ENCODE results near the gene ASB7.

Gene ASB7

GRCh38 chr15:100689131-100689899 lies 86.9 kb downstream of the ASB7 start:
- Histone ChIP-seq H3F3A (ENCODE audit: insufficient read depth, low read length) (no peaks in the 10 kb centered on the region), H3K27ac (ENCODE audit: low read length) (no peak overlapping the region), H2AFZ (ENCODE audit: low read length) (no peak overlapping the region)

GRCh38 chr15:100690032-100690794 lies 87.8 kb downstream of the ASB7 start:
- TF ChIP-seq EZH2phosphoT487 (IDR thresholded peaks at IDR 0.05; ENCODE audit: low read length) (no peak), CTCF (IDR thresholded peaks at IDR 0.05; ENCODE audit: low read length) (no peak), EZH2 (optimal IDR thresholded peaks at IDR 0.05; ENCODE audit: low read depth, low read length) (no peak)
- no peak overlapping the region for H3K9ac ChIP-seq (ENCODE audit: low read length)
- no peak overlapping the region for H3K4me3 ChIP-seq (ENCODE audit: low read length)
- DNase-seq: no peak
- H3K79me2 ChIP-seq (ENCODE audit: low read length): no peaks in the 10 kb centered on the region
- no peaks in the 10 kb centered on the region for H4K20me1 ChIP-seq (ENCODE audit: insufficient read depth, low read length)
- no peak overlapping the region for H3K27ac ChIP-seq (ENCODE audit: low read length)
- H3K9me2 ChIP-seq (replicated peaks; ENCODE audit: insufficient read depth, low read length): no peaks in the 10 kb centered on the region
- H2AFZ ChIP-seq (ENCODE audit: low read length): no peak overlapping the region
- H3F3A ChIP-seq (ENCODE audit: insufficient read depth, low read length): no peaks in the 10 kb centered on the region
- H3K27me3 ChIP-seq (replicated peaks; ENCODE audit: insufficient read depth, low read length): no peaks in the 10 kb centered on the region; the same call in none of the 2 replicates
- no peak overlapping the region for H3K4me2 ChIP-seq (ENCODE audit: low read depth, low read length)
- H3K36me3 ChIP-seq (replicated peaks; ENCODE audit: insufficient read depth, low read length): no peaks in the 10 kb centered on the region
- no peaks in the 10 kb centered on the region for H3K4me1 ChIP-seq (ENCODE audit: low read length)
- no peaks in the 10 kb centered on the region for H3K9me3 ChIP-seq (replicated peaks; ENCODE audit: insufficient read depth, low read length)

More at GRCh38 chr15:100689131-100689899, 86.9 kb downstream of the ASB7 start:
- no peaks in the 10 kb centered on the region for H3K36me3 ChIP-seq (replicated peaks; ENCODE audit: insufficient read depth, low read length)
- no peaks in the 10 kb centered on the region for H3K4me1 ChIP-seq (ENCODE audit: low read length)
- H3K79me2 ChIP-seq (ENCODE audit: low read length): no peaks in the 10 kb centered on the region
- no peaks in the 10 kb centered on the region; the same call in none of the 2 replicates for H3K27me3 ChIP-seq (replicated peaks; ENCODE audit: insufficient read depth, low read length)
- no peak for DNase-seq
- no peaks in the 10 kb centered on the region for H3K9me2 ChIP-seq (replicated peaks; ENCODE audit: insufficient read depth, low read length)
- no peak overlapping the region for H3K4me3 ChIP-seq (ENCODE audit: low read length)
- no peak for TF ChIP-seq EZH2phosphoT487 (IDR thresholded peaks at IDR 0.05; ENCODE audit: low read length)
- TF ChIP-seq CTCF (IDR thresholded peaks at IDR 0.05; ENCODE audit: low read length): no peak
- TF ChIP-seq EZH2 (optimal IDR thresholded peaks at IDR 0.05; ENCODE audit: low read depth, low read length): no peak
- H3K4me2 ChIP-seq (ENCODE audit: low read depth, low read length): no peak overlapping the region
- no peaks in the 10 kb centered on the region for H3K9me3 ChIP-seq (replicated peaks; ENCODE audit: insufficient read depth, low read length)
- no peak overlapping the region for H3K9ac ChIP-seq (ENCODE audit: low read length)
- no peaks in the 10 kb centered on the region for H4K20me1 ChIP-seq (ENCODE audit: insufficient read depth, low read length)

- Histone ChIP-seq H3K4me3 (ENCODE audit: low read length) (no peak overlapping the region), H3K9me2 (replicated peaks; ENCODE audit: insufficient read depth, low read length) (no peaks in the 10 kb centered on the region), H3K27me3 (replicated peaks; ENCODE audit: insufficient read depth, low read length) (no peaks in the 10 kb centered on the region; the same call in none of the 2 replicates), H2AFZ (ENCODE audit: low read length) (no peak overlapping the region), H3K79me2 (ENCODE audit: low read length) (no peaks in the 10 kb centered on the region), H3K4me1 (ENCODE audit: low read length) (no peaks in the 10 kb centered on the region), H3K9me3 (replicated peaks; ENCODE audit: insufficient read depth, low read length) (no peaks in the 10 kb centered on the region), H4K20me1 (ENCODE audit: insufficient read depth, low read length) (no peaks in the 10 kb centered on the region), H3K36me3 (replicated peaks; ENCODE audit: insufficient read depth, low read length) (no peaks in the 10 kb centered on the region), H3K9ac (ENCODE audit: low read length) (no peak overlapping the region), H3F3A (ENCODE audit: insufficient read depth, low read length) (no peaks in the 10 kb centered on the region), H3K4me2 (ENCODE audit: low read depth, low read length) (no peak overlapping the region), H3K27ac (ENCODE audit: low read length) (no peak overlapping the region)
- no peak for TF ChIP-seq EZH2 (optimal IDR thresholded peaks at IDR 0.05; ENCODE audit: low read depth, low read length)
- no peak for TF ChIP-seq EZH2phosphoT487 (IDR thresholded peaks at IDR 0.05; ENCODE audit: low read length)
- no peak for TF ChIP-seq CTCF (IDR thresholded peaks at IDR 0.05; ENCODE audit: low read length)
- DNase-seq: no peak
These were observed 88.4 kb downstream of the ASB7 start for GRCh38 chr15:100690795-100691158.
